Measurements from ENCODE around the gene CYCS. TPM values are rescaled to one million over a fixed set of nuclear protein-coding genes. Genes with fewer than 3 reads are reported as not detected.

Gene CYCS
- total and polyA plus RNA-seq, 2 of the 8 experiments (the other 6 are each of a cell fraction or from before 2014, with no cell fraction given) = 48.6 to 229 TPM

DNA sequence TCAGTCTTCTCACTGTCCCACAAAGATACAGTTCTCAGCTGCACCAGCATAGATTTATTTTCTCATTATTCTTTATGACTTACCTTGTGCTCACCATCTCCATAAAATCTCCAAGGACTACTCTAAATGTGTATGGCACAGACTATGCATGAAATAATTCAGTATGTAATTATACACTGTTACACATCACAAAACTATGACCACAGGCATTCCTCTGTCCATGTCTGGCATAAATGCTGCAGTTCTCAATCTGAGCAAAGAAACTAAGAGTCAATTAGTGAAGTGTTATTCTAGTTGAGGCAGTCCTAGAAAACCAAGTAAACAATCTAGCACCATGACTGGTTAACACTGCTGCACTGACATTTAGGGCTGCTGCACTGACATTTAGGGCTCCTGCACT lies 2.7 kb downstream of the CYCS start:
- H3K27me3 ChIP-seq (replicated peaks in 1 of 4; ENCODE audit: control insufficient read depth in 3 of 4, extremely low read depth in 1 of 4, insufficient read depth in 3 of 4, low read length in 3 of 4) = no peaks in the 10 kb centered on the region
- H4K8ac ChIP-seq (ENCODE audit: extremely low read depth, insufficient read depth, low read length) = no peak overlapping the region
- no peak overlapping the region for H2AFZ ChIP-seq (ENCODE audit: low read length)
- H2BK20ac ChIP-seq (ENCODE audit: low read length) = no peak overlapping the region
- no peak overlapping the region for H4K91ac ChIP-seq (replicated peaks; ENCODE audit: insufficient read length, low read length)
- H3K4ac ChIP-seq (replicated peaks; ENCODE audit: insufficient read length, low read depth, low read length) = no peak overlapping the region
- peaks cover 8 to 44% (median 30%) of the 10 kb centered on the region in 4 experiments for H3K36me3 ChIP-seq (ENCODE audit: control insufficient read depth in 2 of 4, insufficient read depth in 4 of 4, low read length in 3 of 4)
- H3K4me2 ChIP-seq (ENCODE audit: insufficient read depth in 1 of 2, low read depth in 2 of 2, low read length in 2 of 2) = no peak overlapping the region
- H2BK5ac ChIP-seq (ENCODE audit: low read depth, low read length) = no peak overlapping the region
- peaks cover 8 to 29% of the 10 kb centered on the region in 2 experiments for H3K79me2 ChIP-seq (ENCODE audit: control insufficient read depth in 1 of 2, insufficient read depth in 2 of 2, low read length in 2 of 2)
- no peak overlapping the region for H3K18ac ChIP-seq (ENCODE audit: extremely low read depth, low read length)
- H3K27ac ChIP-seq (ENCODE audit: low read depth, low read length) = no peak overlapping the region
- DNase-seq (ENCODE audit: low read depth in 1 of 2, low spot score in 2 of 2) = no peak
- H3K4me3 ChIP-seq (ENCODE audit: extremely low read depth in 1 of 4, insufficient read depth in 2 of 4, low read depth in 3 of 4, low read length in 4 of 4) = no peak overlapping the region
- POLR2A ChIA-PET (ENCODE audit: partially characterized antibody) = interaction anchor here (0.8 to 1.3 kb wide), 2 partner anchors 9 to 179 kb away, joined by 3 read pairs; no protein-coding TSS in a partner anchor
- no peak overlapping the region for H4K5ac ChIP-seq (ENCODE audit: insufficient read length, low read depth, low read length)
- H2BK12ac ChIP-seq (ENCODE audit: low read depth, low read length) = no peak overlapping the region
- peaks cover 5% of the 10 kb centered on the region for H3K23me2 ChIP-seq (ENCODE audit: low read depth, low read length)
- no peaks in the 10 kb centered on the region for H3K9me3 ChIP-seq (ENCODE audit: insufficient read depth in 2 of 2, low read depth in 1 of 2, low read length in 1 of 2)
- H3K14ac ChIP-seq (ENCODE audit: insufficient read length) = no peak overlapping the region
- no peak overlapping the region for H3K56ac ChIP-seq (replicated peaks; ENCODE audit: insufficient read length, low read depth, low read length)
- no peak overlapping the region for H3K9ac ChIP-seq (replicated peaks in 1 of 4; ENCODE audit: extremely low read depth in 1 of 4, low read depth in 3 of 4, low read length in 3 of 4)
- H3K79me1 ChIP-seq (ENCODE audit: low read depth, low read length) = no peaks in the 10 kb centered on the region
- TF ChIP-seq POLR2AphosphoS5 (IDR thresholded peaks at IDR 0.05; ENCODE audit: low read depth, low read length) (no peak), CREB1 (IDR thresholded peaks at IDR 0.05) (no peak), SP4 (IDR thresholded peaks at IDR 0.05; ENCODE audit: low read length) (no peak), EZH2 (IDR thresholded peaks at IDR 0.05; ENCODE audit: low read depth, low read length, severe bottlenecking) (no peak), KDM4A (IDR thresholded peaks at IDR 0.05; ENCODE audit: low read depth, low read length, severe bottlenecking) (no peak), POU5F1 (IDR thresholded peaks at IDR 0.05; ENCODE audit: low read depth, low read length) (no peak), KDM5A (IDR thresholded peaks at IDR 0.05; ENCODE audit: low read length) (no peak), ZNF274 (IDR thresholded peaks at IDR 0.05; ENCODE audit: borderline replicate concordance, extremely low read depth, low read length) (no peak), CHD2 (IDR thresholded peaks at IDR 0.05; ENCODE audit: low read length) (no peak), GABPA (IDR thresholded peaks at IDR 0.05; ENCODE audit: borderline replicate concordance, insufficient read depth, low read length) (no peak)
- no peak overlapping the region for H2AK5ac ChIP-seq (ENCODE audit: low read depth, low read length)
- no peak overlapping the region for H2BK120ac ChIP-seq (replicated peaks; ENCODE audit: low read depth, low read length)
- peaks cover 3 to 6% of the 10 kb centered on the region in 2 experiments for H4K20me1 ChIP-seq (replicated peaks in 1 of 2; ENCODE audit: control insufficient read depth in 1 of 2, insufficient read depth in 2 of 2, low read length in 2 of 2)
- H3K4me1 ChIP-seq (replicated peaks in 1 of 4; ENCODE audit: control insufficient read depth in 3 of 4, insufficient read depth in 4 of 4, low read length in 3 of 4) = no peaks in the 10 kb centered on the region
- CTCF ChIA-PET (ENCODE audit: partially characterized antibody) = interaction anchor here (0.7 kb wide), 1 partner anchor 381 kb away, joined by 5 read pairs; no protein-coding TSS in a partner anchor
- FAIRE-seq = no peak
- no peak overlapping the region for H3K23ac ChIP-seq (ENCODE audit: insufficient read length)
- H2BK15ac ChIP-seq (ENCODE audit: low read length) = no peak overlapping the region
